Cardiac muscle cell (in vitro differentiated cells and primary cell): ENCODE measurements around the gene CASP7. TPM values are rescaled to one million over a fixed set of nuclear protein-coding genes. Genes with fewer than 3 reads are reported as not detected.
A peak's percentile ranks its signal among the peaks of the same experiment; 100 is the strongest.

Experiments
- DNase-seq, 2 donors: peaks; one replicate each; pipeline versions ENCODE4 v3.0.0 to v3.0.0-alpha.2; 2010 to 2017; ENCODE audit warnings: low read depth in 1 of 2, low spot score in 1 of 2
- H3K27ac ChIP-seq: fragments of 200-600 bp; sonication (generic); 2 replicates; pipeline ENCODE4 v1.5.1; 2016
- H3K27me3 ChIP-seq: fragments of 200-600 bp; sonication (generic); 2 replicates; pipeline ENCODE4 v1.6.0; 2016; ENCODE audit warnings: control low read depth
- H3K36me3 ChIP-seq: fragments of 200-600 bp; sonication (generic); 2 replicates; pipeline ENCODE4 v1.5.1; 2016; ENCODE audit warnings: control low read depth
- H3K4me1 ChIP-seq: fragments of 200-600 bp; sonication (generic); 2 replicates; pipeline ENCODE4 v1.8.1; 2017; ENCODE audit warnings: low read depth, mild to moderate bottlenecking, mixed run types
- H3K4me3 ChIP-seq: fragments of 200-600 bp; sonication (generic); 2 replicates; pipeline ENCODE4 v1.5.1; 2016; ENCODE audit warnings: mild to moderate bottlenecking
- H3K9me3 ChIP-seq: fragments of 200-600 bp; sonication (generic); 2 replicates; pipeline ENCODE4 v1.5.1; 2017; ENCODE audit warnings: low read depth, mild to moderate bottlenecking, control low read depth
- polyA plus RNA-seq: library from polyadenylated mRNA; unstranded; fragments of >200 nt; fragmentation: Nextera tagmentation; extraction: Ambion mirVana; gene quantifications from 2 replicates; pipeline ENCODE4 v1.2.1, GENCODE V29; 2016
- total RNA-seq: library from RNA; depleted of rRNA; stranded (reverse); fragments of >200 nt; gene quantifications from 2 replicates; pipeline ENCODE4 v1.2.3, GENCODE V29; 2016
- TF ChIP-seq, protein P1 (sequence below): IDR thresholded peaks from 2 replicates; pipeline ENCODE4 v1.5.1; 2012; ENCODE audit warnings: low read depth, mild to moderate bottlenecking, low read length

The CASP7 gene
- total and polyA plus RNA-seq, 2 experiments from 2014 or later = 3.3 to 7.8 TPM

- no peak overlapping the region for H3K4me3 ChIP-seq
- H3K27ac ChIP-seq = no peak overlapping the region
- no peaks in the 10 kb centered on the region for H3K27me3 ChIP-seq
- H3K9me3 ChIP-seq = no peaks in the 10 kb centered on the region
- no peak for DNase-seq
- TF ChIP-seq, protein P1, sequence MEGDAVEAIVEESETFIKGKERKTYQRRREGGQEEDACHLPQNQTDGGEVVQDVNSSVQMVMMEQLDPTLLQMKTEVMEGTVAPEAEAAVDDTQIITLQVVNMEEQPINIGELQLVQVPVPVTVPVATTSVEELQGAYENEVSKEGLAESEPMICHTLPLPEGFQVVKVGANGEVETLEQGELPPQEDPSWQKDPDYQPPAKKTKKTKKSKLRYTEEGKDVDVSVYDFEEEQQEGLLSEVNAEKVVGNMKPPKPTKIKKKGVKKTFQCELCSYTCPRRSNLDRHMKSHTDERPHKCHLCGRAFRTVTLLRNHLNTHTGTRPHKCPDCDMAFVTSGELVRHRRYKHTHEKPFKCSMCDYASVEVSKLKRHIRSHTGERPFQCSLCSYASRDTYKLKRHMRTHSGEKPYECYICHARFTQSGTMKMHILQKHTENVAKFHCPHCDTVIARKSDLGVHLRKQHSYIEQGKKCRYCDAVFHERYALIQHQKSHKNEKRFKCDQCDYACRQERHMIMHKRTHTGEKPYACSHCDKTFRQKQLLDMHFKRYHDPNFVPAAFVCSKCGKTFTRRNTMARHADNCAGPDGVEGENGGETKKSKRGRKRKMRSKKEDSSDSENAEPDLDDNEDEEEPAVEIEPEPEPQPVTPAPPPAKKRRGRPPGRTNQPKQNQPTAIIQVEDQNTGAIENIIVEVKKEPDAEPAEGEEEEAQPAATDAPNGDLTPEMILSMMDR = no peak
- H3K36me3 ChIP-seq = no peaks in the 10 kb centered on the region
- no peaks in the 10 kb centered on the region for H3K4me1 ChIP-seq
Observed at GRCh38 chr10:113706623-113707022, 26.9 kb downstream of the CASP7 start.

DNA sequence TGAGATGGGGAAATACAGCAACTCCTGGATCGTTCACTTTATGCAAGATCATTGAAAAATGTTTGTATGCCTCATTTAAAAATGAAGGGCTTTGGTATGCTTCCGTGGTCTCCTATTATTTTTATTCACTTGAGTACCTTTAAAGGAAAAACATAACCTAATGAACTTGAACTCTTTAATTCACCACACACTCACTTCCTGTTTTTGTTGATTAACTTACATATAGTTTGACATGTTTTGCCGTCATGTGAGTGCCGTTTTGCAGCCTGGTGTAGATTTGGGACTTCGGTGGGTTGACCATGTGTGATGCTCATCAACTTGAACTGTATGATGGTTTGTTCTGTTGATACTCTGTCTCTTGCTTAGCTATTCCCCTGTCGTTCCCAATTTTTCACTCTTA, 28.9 kb downstream of the CASP7 start:
- H3K27ac ChIP-seq = no peak overlapping the region
- no peaks in the 10 kb centered on the region for H3K36me3 ChIP-seq

DNA sequence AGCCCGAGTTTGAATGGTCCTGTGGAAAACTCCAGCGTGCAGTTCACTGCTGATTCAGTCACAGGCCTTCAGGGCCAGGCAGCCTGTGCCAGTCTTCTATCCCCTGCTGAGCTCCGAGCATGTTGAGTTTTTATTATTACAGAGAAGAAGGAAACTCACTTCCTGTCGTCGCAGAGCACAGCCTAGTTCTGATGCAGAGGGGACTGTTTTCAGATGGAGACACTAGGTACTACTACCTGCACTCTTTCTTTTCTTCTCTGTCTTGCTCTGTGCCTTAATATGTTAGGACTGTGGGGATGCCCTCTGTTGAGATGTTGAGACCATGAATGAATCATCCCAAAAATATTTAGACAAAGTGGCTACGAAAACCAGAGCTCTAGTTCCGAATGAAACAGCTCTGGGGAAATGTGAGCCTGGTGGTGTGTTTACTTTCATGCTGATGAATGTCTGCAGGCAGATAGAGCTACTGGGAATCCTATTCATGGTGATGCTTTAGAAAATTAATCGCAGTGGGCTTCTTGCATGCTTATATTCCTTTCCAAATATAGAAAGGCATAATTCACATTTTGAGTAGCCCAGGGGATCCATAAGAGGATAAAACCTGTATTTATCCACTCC, 29.6 kb downstream of the CASP7 start:
- TF ChIP-seq, protein P1 = no peak
- Histone ChIP-seq H3K27me3 (no peaks in the 10 kb centered on the region), H3K9me3 (no peaks in the 10 kb centered on the region), H3K27ac (no peak overlapping the region), H3K4me1 (no peaks in the 10 kb centered on the region), H3K4me3 (no peak overlapping the region), H3K36me3 (no peaks in the 10 kb centered on the region)
- DNase-seq = peak in 1 of 2 donors; percentile 60

More for the DNA sequence above, 28.9 kb downstream of the CASP7 start:
- no peaks in the 10 kb centered on the region for H3K9me3 ChIP-seq
- H3K4me3 ChIP-seq = no peak overlapping the region
- TF ChIP-seq, protein P1 = no peak
- H3K4me1 ChIP-seq = no peaks in the 10 kb centered on the region
- no peak for DNase-seq
- no peaks in the 10 kb centered on the region for H3K27me3 ChIP-seq

DNA sequence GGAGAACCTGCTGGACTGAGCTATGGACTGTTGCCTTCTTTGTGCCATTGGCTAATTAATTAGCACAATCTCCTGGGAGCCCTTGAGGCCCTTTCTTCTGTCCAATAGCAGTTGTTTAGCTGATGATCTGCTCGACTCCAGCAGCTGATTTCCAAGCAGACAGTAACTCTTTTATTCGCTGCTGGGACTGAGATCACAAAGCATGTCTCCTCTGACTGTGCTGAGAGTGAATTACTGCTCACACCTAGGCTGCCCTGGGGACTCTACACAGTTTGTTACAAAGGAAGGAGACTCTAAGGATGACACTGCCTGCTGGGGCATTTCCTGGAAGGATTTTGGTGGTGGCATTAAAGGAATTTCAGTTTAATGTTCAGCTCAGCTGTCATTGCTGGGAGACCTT, 31.4 kb downstream of the CASP7 start:
- Histone ChIP-seq H3K4me1 (no peaks in the 10 kb centered on the region), H3K4me3 (no peak overlapping the region), H3K27ac (no peak overlapping the region), H3K36me3 (no peaks in the 10 kb centered on the region), H3K27me3 (no peaks in the 10 kb centered on the region), H3K9me3 (no peaks in the 10 kb centered on the region)
- TF ChIP-seq, protein P1 = no peak
- DNase-seq = no peak

GRCh38 chr10:113712024-113712423, 32.3 kb downstream of the CASP7 start:
- Histone ChIP-seq H3K27ac (no peak overlapping the region), H3K36me3 (no peaks in the 10 kb centered on the region), H3K9me3 (no peaks in the 10 kb centered on the region), H3K4me1 (no peaks in the 10 kb centered on the region), H3K4me3 (no peak overlapping the region), H3K27me3 (no peaks in the 10 kb centered on the region)
- TF ChIP-seq, protein P1 = no peak
- DNase-seq = no peak
